ENCODE data around the gene NES. TPM values are rescaled to one million over a fixed set of nuclear protein-coding genes. Genes with fewer than 3 reads are reported as not detected.

NES gene
- total and polyA plus RNA-seq, 7 donors: 12.3 to 581 (median 40.5) TPM

DNA sequence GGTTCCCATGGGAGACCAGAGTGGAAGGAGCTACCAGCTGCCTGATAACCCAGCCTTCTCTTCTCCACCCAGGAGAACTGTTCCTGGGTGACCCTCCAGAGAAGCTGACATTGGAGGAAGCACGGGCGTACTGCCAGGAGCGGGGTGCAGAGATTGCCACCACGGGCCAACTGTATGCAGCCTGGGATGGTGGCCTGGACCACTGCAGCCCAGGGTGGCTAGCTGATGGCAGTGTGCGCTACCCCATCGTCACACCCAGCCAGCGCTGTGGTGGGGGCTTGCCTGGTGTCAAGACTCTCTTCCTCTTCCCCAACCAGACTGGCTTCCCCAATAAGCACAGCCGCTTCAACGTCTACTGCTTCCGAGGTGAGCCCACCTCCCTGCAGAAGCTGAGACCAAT, 28.7 kb downstream of the NES start:
- no peak overlapping the region for H3K4me3 ChIP-seq
- H3K27me3 ChIP-seq (ENCODE audit: insufficient read depth in 3 of 3, low read length in 2 of 3): peaks cover 0 to 83% (median 17%) of the 10 kb centered on the region in 3 donors
- intact Hi-C loops (cut with DNase I): no loop called here

DNA sequence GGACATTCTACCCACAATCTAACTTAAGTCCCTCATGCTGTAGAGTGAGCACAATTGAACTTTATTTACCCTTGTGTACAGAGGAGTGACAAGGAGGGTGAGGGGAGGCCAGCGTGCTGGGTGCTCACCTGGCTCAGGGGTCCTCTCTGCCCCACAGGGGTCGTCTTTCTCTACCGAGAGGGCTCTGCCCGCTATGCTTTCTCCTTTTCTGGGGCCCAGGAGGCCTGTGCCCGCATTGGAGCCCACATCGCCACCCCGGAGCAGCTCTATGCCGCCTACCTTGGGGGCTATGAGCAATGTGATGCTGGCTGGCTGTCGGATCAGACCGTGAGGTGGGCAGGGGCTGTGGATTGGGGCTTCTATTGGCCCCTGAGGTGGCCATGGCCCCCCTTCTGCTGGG, 29.9 kb downstream of the NES start:
- no peak overlapping the region for H3K27ac ChIP-seq
- H3K4me1 ChIP-seq: peaks cover under 1% of the 10 kb centered on the region
- TF ChIP-seq, protein P1, sequence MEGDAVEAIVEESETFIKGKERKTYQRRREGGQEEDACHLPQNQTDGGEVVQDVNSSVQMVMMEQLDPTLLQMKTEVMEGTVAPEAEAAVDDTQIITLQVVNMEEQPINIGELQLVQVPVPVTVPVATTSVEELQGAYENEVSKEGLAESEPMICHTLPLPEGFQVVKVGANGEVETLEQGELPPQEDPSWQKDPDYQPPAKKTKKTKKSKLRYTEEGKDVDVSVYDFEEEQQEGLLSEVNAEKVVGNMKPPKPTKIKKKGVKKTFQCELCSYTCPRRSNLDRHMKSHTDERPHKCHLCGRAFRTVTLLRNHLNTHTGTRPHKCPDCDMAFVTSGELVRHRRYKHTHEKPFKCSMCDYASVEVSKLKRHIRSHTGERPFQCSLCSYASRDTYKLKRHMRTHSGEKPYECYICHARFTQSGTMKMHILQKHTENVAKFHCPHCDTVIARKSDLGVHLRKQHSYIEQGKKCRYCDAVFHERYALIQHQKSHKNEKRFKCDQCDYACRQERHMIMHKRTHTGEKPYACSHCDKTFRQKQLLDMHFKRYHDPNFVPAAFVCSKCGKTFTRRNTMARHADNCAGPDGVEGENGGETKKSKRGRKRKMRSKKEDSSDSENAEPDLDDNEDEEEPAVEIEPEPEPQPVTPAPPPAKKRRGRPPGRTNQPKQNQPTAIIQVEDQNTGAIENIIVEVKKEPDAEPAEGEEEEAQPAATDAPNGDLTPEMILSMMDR (IDR thresholded peaks at IDR 0.05): no peak
- DNase-seq (no peak), ATAC-seq (no peak)
- H3K4me3 ChIP-seq: no peak overlapping the region
- H3K9me3 ChIP-seq: no peaks in the 10 kb centered on the region
- intact Hi-C loops (cut with DNase I): no loop called here
- no peaks in the 10 kb centered on the region for H3K36me3 ChIP-seq (ENCODE audit: insufficient read depth in 1 of 2, low read depth in 1 of 2)
- peaks cover 0 to 87% (median 21%) of the 10 kb centered on the region in 3 donors for H3K27me3 ChIP-seq (ENCODE audit: insufficient read depth in 3 of 3, low read length in 2 of 3)
- 73 to 81% (median 79%) methylated on average over 10 of the region's 10 CpGs for WGBS, 3 donors

More for the DNA sequence above, 28.7 kb downstream of the NES start:
- Histone ChIP-seq H3K27ac (no peak overlapping the region), H3K4me1 (no peaks in the 10 kb centered on the region), H3K36me3 (ENCODE audit: insufficient read depth in 1 of 2, low read depth in 1 of 2) (no peaks in the 10 kb centered on the region), H3K9me3 (no peaks in the 10 kb centered on the region)
- TF ChIP-seq, protein P1 (IDR thresholded peaks at IDR 0.05): no peak
- WGBS, 3 donors: 73 to 87% (median 75%) methylated on average over 10 of the region's 10 CpGs
- DNase-seq: no peak
- ATAC-seq: no peak

DNA sequence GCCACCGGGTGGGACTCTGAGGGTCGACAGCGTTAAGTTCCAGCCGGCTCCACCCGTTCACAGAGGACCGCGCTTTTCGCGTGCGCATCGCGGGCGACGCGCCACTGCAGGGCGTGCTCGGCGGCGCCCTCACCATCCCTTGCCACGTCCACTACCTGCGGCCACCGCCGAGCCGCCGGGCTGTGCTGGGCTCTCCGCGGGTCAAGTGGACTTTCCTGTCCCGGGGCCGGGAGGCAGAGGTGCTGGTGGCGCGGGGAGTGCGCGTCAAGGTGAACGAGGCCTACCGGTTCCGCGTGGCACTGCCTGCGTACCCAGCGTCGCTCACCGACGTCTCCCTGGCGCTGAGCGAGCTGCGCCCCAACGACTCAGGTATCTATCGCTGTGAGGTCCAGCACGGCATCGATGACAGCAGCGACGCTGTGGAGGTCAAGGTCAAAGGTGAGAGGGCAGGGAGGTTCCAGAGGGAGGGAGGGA, 30.4 kb downstream of the NES start:
- Histone ChIP-seq H3K4me3 (no peak overlapping the region), H3K9me3 (no peaks in the 10 kb centered on the region), H3K27me3 (ENCODE audit: insufficient read depth in 3 of 3, low read length in 2 of 3) (peaks cover 0 to 92% (median 20%) of the 10 kb centered on the region in 3 donors), H3K36me3 (ENCODE audit: insufficient read depth in 1 of 2, low read depth in 1 of 2) (no peaks in the 10 kb centered on the region), H3K27ac (no peak overlapping the region), H3K4me1 (peaks cover 7% of the 10 kb centered on the region)
- 14 to 17% (median 15%) methylated on average over 28 to 51 of the region's 51 CpGs for WGBS, 3 donors
- ATAC-seq: no peak
- TF ChIP-seq, protein P1 (IDR thresholded peaks at IDR 0.05): no peak
- no peak for DNase-seq
- intact Hi-C loops (cut with DNase I): no loop called here

DNA sequence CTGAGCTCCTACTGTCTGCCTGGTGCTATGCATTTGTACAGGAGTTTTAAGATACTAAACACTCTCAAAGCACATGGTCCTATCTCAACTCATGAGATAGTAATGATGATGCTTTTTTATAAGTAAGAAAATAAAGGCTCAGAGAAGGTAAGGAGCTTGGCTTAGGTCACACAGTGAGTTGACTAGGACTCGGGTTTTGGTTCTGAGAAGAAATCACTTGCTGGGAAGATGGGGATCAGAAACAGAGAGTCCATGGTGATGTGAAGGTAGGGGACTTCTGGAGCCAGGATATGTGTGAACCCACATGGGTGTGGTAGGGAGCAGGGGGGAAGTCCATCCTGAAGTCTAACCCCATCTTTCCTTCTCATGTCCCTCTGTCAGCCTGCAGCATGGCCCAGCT, 31.5 kb downstream of the NES start:
- no peak overlapping the region for H3K4me3 ChIP-seq
- H3K9me3 ChIP-seq: no peaks in the 10 kb centered on the region
- H3K36me3 ChIP-seq (ENCODE audit: insufficient read depth in 1 of 2, low read depth in 1 of 2): no peaks in the 10 kb centered on the region
- TF ChIP-seq, protein P1 (IDR thresholded peaks at IDR 0.05): no peak
- WGBS, 3 donors: 83 to 95% (median 84%) methylated on average over 1 of the region's 1 CpG
- H3K27me3 ChIP-seq (ENCODE audit: insufficient read depth in 3 of 3, low read length in 2 of 3): peaks cover 0 to 86% (median 20%) of the 10 kb centered on the region in 3 donors
- no peak for DNase-seq
- no peak for ATAC-seq
- intact Hi-C loops (cut with DNase I): no loop called here
- no peak overlapping the region for H3K27ac ChIP-seq
- H3K4me1 ChIP-seq: peaks cover 14% of the 10 kb centered on the region

DNA sequence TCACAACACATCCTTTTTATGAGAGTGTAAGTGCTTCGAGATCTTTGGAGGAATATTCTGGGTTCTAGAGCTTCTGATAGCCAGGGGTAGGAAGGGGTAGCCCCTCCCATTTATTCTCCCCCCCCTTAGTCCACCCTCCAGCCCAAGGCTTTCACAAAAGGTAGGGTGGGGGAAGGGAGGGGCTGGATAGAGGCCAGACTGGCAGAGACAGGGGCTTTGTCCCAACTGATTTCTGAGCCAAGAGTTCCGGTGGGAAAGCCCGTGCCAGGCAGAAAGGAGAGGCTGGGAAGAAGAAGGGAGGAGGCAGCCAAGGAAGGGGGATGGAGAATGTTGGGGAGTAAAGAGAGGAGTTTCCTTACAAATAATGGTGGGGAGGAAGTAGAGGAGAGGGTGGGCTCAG, 32.2 kb downstream of the NES start:
- no peak for ATAC-seq
- intact Hi-C loops (cut with DNase I): no loop called here

More for the DNA sequence above, 32.2 kb downstream of the NES start:
- H3K27ac ChIP-seq: no peak overlapping the region
- H3K4me1 ChIP-seq: peaks cover 17% of the 10 kb centered on the region
- H3K36me3 ChIP-seq (ENCODE audit: insufficient read depth in 1 of 2, low read depth in 1 of 2): no peaks in the 10 kb centered on the region
- H3K9me3 ChIP-seq: no peaks in the 10 kb centered on the region
- TF ChIP-seq, protein P1 (IDR thresholded peaks at IDR 0.05): no peak
- WGBS, 3 donors: 26 to 42% (median 32%) methylated on average over 3 of the region's 3 CpGs
- no peak for DNase-seq
- H3K27me3 ChIP-seq (ENCODE audit: insufficient read depth in 3 of 3, low read length in 2 of 3): peaks cover 0 to 81% (median 15%) of the 10 kb centered on the region in 3 donors
- H3K4me3 ChIP-seq: no peak overlapping the region
